Cardiac fibroblast (primary cell): ENCODE measurements around the gene LHFPL2.

Experiments
- DNase-seq, 2 donors: peaks; one replicate each; pipeline versions ENCODE4 v3.0.0 to v3.0.0-alpha.2; 2010; ENCODE audit warnings: low read depth in 2 of 2
- H3K4me3 ChIP-seq, 2 donors: replicated peaks in 1 of 2; 1 replicate in 1 of 2; 2 replicates in 1 of 2; pipeline ENCODE4 v1.5.1; 2011; ENCODE audit warnings: low read depth in 2 of 2, low read length in 2 of 2, mild to moderate bottlenecking in 2 of 2, moderate library complexity in 1 of 2
- TF ChIP-seq, protein P1 (sequence below): IDR thresholded peaks from one replicate; pipeline ENCODE4 v1.5.1; 2011; ENCODE audit warnings: low read depth, mild to moderate bottlenecking, low read length, inconsistent platforms

The LHFPL2 gene

DNA sequence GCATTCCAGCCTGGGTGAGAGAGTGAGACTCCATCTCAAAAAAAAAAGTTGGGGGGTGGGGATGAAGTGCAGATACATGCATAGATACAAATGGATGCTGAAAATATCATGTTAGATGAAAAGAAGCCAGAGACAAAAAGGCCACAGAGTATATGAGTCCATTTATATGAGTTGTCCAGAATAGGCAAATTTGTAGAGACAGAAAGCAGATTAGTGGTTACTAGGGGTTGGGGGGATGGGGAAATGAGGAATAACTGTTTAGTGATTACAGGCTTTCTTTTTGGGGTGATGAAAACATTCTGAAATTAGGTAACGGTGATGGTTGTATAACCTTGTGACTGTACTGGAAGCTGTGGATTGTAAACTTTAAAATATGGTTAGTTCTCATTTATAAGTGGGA, 13.8 kb upstream of the LHFPL2 start:
- TF ChIP-seq, protein P1, sequence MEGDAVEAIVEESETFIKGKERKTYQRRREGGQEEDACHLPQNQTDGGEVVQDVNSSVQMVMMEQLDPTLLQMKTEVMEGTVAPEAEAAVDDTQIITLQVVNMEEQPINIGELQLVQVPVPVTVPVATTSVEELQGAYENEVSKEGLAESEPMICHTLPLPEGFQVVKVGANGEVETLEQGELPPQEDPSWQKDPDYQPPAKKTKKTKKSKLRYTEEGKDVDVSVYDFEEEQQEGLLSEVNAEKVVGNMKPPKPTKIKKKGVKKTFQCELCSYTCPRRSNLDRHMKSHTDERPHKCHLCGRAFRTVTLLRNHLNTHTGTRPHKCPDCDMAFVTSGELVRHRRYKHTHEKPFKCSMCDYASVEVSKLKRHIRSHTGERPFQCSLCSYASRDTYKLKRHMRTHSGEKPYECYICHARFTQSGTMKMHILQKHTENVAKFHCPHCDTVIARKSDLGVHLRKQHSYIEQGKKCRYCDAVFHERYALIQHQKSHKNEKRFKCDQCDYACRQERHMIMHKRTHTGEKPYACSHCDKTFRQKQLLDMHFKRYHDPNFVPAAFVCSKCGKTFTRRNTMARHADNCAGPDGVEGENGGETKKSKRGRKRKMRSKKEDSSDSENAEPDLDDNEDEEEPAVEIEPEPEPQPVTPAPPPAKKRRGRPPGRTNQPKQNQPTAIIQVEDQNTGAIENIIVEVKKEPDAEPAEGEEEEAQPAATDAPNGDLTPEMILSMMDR = no peak
- H3K4me3 ChIP-seq = no peak overlapping the region
- DNase-seq = no peak

DNA sequence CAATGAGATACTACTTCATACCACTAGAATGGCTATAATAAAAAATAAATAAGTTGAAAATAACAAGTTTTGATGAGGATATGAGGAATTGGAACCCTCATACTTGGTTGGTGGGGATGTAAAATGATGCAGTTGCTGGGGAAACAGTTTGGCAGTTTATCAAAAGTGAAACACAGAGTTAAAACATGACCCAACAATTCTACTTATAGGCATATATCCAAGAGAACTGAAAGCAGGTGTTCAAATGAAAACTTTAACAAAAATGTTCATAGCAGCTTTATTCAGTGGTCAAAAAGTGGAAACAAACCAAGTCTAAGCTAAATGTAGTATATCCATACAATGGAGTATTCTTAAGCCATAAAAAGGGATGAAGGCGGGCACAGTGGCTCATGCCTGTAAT, 13.1 kb upstream of the LHFPL2 start:
- DNase-seq = no peak
- TF ChIP-seq, protein P1 = no peak
- H3K4me3 ChIP-seq = no peak overlapping the region

DNA sequence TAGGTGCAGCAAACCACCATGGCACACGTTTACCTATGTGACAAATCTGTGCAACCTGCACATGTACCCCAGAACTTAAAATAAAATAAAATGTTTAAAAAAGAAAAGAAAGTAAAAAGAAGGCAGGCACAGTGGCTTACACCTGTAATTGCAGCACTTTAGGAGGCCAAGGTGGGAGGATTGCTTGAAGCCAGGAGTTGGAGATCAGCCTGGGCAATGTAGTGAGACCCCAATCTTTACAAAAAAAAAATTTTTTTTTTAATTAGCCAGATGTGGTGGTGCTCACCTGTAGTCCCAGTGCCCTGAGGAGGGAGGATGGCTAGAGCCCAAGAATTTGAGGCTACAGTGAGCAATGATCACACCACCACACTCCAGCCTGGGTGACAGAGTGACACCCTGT, 12.5 kb upstream of the LHFPL2 start:
- TF ChIP-seq, protein P1 = no peak
- DNase-seq = no peak
- H3K4me3 ChIP-seq = no peak overlapping the region

DNA sequence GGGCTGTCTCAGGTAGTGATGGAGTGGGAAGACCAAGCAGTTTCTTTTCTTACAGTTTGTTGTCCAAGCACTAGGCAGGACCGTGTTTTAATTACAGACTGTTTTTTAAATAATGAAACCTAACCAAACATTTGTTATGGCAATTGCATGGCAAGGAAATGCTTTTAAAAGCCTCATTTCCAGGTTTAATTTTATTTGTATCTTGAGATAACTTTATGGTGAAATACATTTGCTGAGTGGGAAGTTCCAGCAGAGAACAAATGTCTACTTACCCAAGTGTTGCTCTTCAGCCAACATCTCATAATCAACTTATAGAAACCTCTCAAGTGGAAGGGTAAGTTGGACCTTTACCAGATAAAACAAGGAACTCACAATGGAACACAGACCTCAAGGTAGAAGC, 11.8 kb upstream of the LHFPL2 start:
- H3K4me3 ChIP-seq = no peak overlapping the region
- DNase-seq = no peak
- TF ChIP-seq, protein P1 = no peak

DNA sequence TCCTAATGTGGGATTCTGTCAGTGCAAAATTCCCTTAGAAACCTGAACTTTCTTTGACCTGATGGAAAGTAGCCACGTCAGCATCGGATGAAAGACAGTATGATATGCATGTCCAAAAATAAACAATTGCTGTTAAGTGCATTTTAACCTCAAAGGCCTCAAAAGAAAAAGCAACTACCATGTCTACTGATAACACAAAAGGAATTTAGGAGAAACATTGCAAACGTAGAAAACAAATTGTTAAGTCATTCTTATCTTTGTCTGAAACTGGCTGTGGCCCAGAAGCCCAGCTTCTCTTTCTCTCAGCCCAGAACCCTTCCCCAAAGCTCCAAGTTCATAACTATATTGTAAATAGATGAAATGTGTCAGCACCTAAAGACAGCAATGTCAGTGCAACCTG, 11.1 kb upstream of the LHFPL2 start:
- TF ChIP-seq, protein P1 = no peak
- no peak overlapping the region for H3K4me3 ChIP-seq
- DNase-seq = peak in 1 of 2 donors; percentile 83

DNA sequence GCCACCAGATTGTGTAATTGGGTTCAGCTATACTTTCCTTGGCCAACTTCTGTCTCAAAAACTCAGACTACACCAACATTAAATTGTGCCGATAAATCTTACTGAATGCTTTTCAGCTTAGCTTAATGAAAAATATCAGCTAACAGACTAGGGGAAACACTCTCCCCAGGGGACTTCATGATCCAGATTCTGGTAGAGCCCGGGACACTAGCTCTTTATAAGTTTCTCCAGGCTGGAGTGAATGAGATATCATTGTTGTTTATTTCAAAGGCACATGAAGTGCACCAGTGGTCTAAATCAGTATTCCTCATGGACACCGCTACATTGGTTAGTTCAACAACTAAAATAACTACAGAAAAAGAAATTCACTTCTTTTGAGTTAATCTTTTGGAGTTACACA, 10.5 kb upstream of the LHFPL2 start:
- no peak overlapping the region for H3K4me3 ChIP-seq
- TF ChIP-seq, protein P1 = no peak
- no peak for DNase-seq

DNA sequence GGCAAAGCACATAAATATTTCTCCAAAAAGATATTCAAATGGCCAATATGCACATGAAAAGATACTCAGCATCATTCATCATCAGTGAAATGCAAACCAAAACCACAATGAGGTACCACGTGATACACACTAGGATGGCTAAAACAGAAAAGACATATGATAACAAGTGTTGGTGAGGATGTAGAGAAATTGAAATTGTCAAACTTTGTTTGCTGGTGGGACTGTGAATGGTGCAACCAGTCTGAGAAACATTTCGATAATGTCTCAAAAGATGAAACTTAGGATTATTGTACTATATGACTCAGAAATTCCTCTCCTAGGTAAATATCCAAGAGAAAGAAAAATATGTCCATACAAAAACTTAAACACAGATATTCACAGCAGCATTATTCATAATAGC, 8.6 kb upstream of the LHFPL2 start:
- H3K4me3 ChIP-seq = no peak overlapping the region
- TF ChIP-seq, protein P1 = no peak
- no peak for DNase-seq
